ENCODE measurements around the gene DGLUCY. TPM values are rescaled to one million over a fixed set of nuclear protein-coding genes. Genes with fewer than 3 reads are reported as not detected.

The DGLUCY gene
- total and polyA plus RNA-seq, 2 experiments from 2014 or later, result 82.7 to 90.0 TPM

GRCh38 chr14:91135039-91135438 is 21.2 kb downstream of the DGLUCY start:
- H3K4me3 ChIP-seq, result no peak overlapping the region
- no peaks in the 10 kb centered on the region for H3K4me1 ChIP-seq (ENCODE audit: low read depth)
- H3K27me3 ChIP-seq, result no peaks in the 10 kb centered on the region
- DNase-seq (ENCODE audit: low read depth in 1 of 2, low spot score in 1 of 2), result no peak
- H3K36me3 ChIP-seq, result peaks cover 3% of the 10 kb centered on the region
- no peak overlapping the region for H3K27ac ChIP-seq
- TF ChIP-seq CTCF (IDR thresholded peaks at IDR 0.05; ENCODE audit: low read depth, low read length), result no peak
- no peaks in the 10 kb centered on the region for H3K9me3 ChIP-seq (ENCODE audit: low read depth)

GRCh38 chr14:91138511-91139359 is 24.9 kb downstream of the DGLUCY start:
- Histone ChIP-seq H3K4me1 (ENCODE audit: low read depth) (no peaks in the 10 kb centered on the region), H3K27me3 (no peaks in the 10 kb centered on the region), H3K4me3 (no peak overlapping the region), H3K27ac (no peak overlapping the region), H3K9me3 (ENCODE audit: low read depth) (no peaks in the 10 kb centered on the region), H3K36me3 (no peaks in the 10 kb centered on the region)
- DNase-seq (ENCODE audit: low read depth in 1 of 2, low spot score in 1 of 2), result peak in 1 of 2 donors; percentile 30
- TF ChIP-seq CTCF (IDR thresholded peaks at IDR 0.05; ENCODE audit: low read depth, low read length), result peak; percentile 46

- TF ChIP-seq CTCF (IDR thresholded peaks at IDR 0.05; ENCODE audit: low read depth, low read length), result no peak
- H3K4me3 ChIP-seq, result no peak overlapping the region
- no peak overlapping the region for H3K27ac ChIP-seq
- no peaks in the 10 kb centered on the region for H3K27me3 ChIP-seq
- H3K9me3 ChIP-seq (ENCODE audit: low read depth), result no peaks in the 10 kb centered on the region
- H3K4me1 ChIP-seq (ENCODE audit: low read depth), result no peaks in the 10 kb centered on the region
- DNase-seq (ENCODE audit: low read depth in 1 of 2, low spot score in 1 of 2), result no peak
- no peaks in the 10 kb centered on the region for H3K36me3 ChIP-seq
Observed at GRCh38 chr14:91139776-91140175, 25.9 kb downstream of the DGLUCY start.

GRCh38 chr14:91140672-91141071 is 26.8 kb downstream of the DGLUCY start:
- no peaks in the 10 kb centered on the region for H3K9me3 ChIP-seq (ENCODE audit: low read depth)
- no peaks in the 10 kb centered on the region for H3K27me3 ChIP-seq
- DNase-seq (ENCODE audit: low read depth in 1 of 2, low spot score in 1 of 2), result peak; percentile 26 to 41
- TF ChIP-seq CTCF (IDR thresholded peaks at IDR 0.05; ENCODE audit: low read depth, low read length), result peak; percentile 40
- H3K27ac ChIP-seq, result no peak overlapping the region
- H3K4me3 ChIP-seq, result no peak overlapping the region
- no peaks in the 10 kb centered on the region for H3K36me3 ChIP-seq
- H3K4me1 ChIP-seq (ENCODE audit: low read depth), result no peaks in the 10 kb centered on the region

- no peaks in the 10 kb centered on the region for H3K27me3 ChIP-seq
- H3K4me1 ChIP-seq (ENCODE audit: low read depth), result no peaks in the 10 kb centered on the region
- no peak overlapping the region for H3K4me3 ChIP-seq
- DNase-seq (ENCODE audit: low read depth in 1 of 2, low spot score in 1 of 2), result no peak
- TF ChIP-seq CTCF (IDR thresholded peaks at IDR 0.05; ENCODE audit: low read depth, low read length), result no peak
- H3K36me3 ChIP-seq, result no peaks in the 10 kb centered on the region
- H3K27ac ChIP-seq, result no peak overlapping the region
- no peaks in the 10 kb centered on the region for H3K9me3 ChIP-seq (ENCODE audit: low read depth)
Observed at GRCh38 chr14:91142214-91142668, 28.4 kb downstream of the DGLUCY start.
